ENCODE results near the gene LYSMD1. TPM values are rescaled to one million over a fixed set of nuclear protein-coding genes. Genes with fewer than 3 reads are reported as not detected.
"Not testable (repeated sequence)": the region's sequence is repeated elsewhere in the genome, so short reads cannot be mapped to it uniquely, and the experiment has no call there.

The LYSMD1 gene
- total RNA-seq, 2 experiments from 2014 or later, result 4.0 to 4.9 TPM

GRCh38 chr1:151193856-151194255 lies 28.2 kb upstream of the LYSMD1 start:
- ChIA-PET CTCF (interaction anchor here (0.8 to 1.5 kb wide), 2 partner anchors 38 to 147 kb away, joined by 3 to 4 read pairs; partner anchors contain the start of gene TNFAIP8L2), POLR2A (no interaction called here)
- H3K36me3 Mint-ChIP-seq (ENCODE audit: low read depth), result peaks cover 6% of the 10 kb centered on the region
- peaks cover 7% of the 10 kb centered on the region for H3K27me3 Mint-ChIP-seq
- no peak overlapping the region for H3K27ac Mint-ChIP-seq
- no peak overlapping the region for H3K4me3 Mint-ChIP-seq
- H3K4me1 Mint-ChIP-seq, result peaks cover 30% of the 10 kb centered on the region
- no peaks in the 10 kb centered on the region for H3K9me3 Mint-ChIP-seq
- no peak for DNase-seq

DNA sequence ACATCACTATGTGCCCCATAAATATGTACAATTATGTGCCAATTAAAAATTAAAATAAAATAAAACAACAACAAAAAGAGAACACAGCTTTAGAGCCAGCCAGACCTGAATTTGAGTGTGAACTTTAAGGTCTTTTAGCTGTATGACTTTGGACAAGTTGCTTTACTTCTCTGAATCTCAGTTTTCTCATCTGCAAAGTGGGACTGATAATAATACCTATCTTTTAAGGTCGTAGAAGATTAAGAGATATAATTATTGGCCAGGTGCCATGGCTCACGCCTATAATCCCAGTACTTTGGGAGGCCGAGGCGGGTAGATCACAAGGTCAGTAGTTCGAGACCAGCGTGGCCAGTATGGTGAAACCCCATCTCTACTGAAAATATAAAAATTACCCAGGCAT lies 27.6 kb upstream of the LYSMD1 start:
- ChIA-PET CTCF (interaction anchor here (0.7 to 1.5 kb wide), 3 partner anchors 37 to 518 kb away, joined by 3 to 4 read pairs (median 4); partner anchors contain the start of gene TNFAIP8L2), POLR2A (no interaction called here)
- Mint-ChIP-seq H3K36me3 (ENCODE audit: low read depth) (peaks cover 2% of the 10 kb centered on the region), H3K4me3 (no peak overlapping the region), H3K4me1 (peaks cover 35% of the 10 kb centered on the region), H3K9me3 (no peaks in the 10 kb centered on the region), H3K27me3 (peaks cover 7% of the 10 kb centered on the region), H3K27ac (no peak overlapping the region)
- DNase-seq, result no peak

GRCh38 chr1:151192047-151192446 lies 26.3 kb upstream of the LYSMD1 start:
- POLR2A ChIA-PET, result no interaction called here
- H3K9me3 Mint-ChIP-seq, result no peaks in the 10 kb centered on the region
- DNase-seq, result no peak
- no peak overlapping the region for H3K4me3 Mint-ChIP-seq
- CTCF ChIA-PET, result interaction anchor here (1.5 kb wide), 1 partner anchor 36 kb away, joined by 4 read pairs; the partner anchor contains the start of gene TNFAIP8L2
- peaks cover 4% of the 10 kb centered on the region for H3K36me3 Mint-ChIP-seq (ENCODE audit: low read depth)
- H3K4me1 Mint-ChIP-seq, result peaks cover 33% of the 10 kb centered on the region
- H3K27me3 Mint-ChIP-seq, result peaks cover 7% of the 10 kb centered on the region
- no peak overlapping the region for H3K27ac Mint-ChIP-seq

DNA sequence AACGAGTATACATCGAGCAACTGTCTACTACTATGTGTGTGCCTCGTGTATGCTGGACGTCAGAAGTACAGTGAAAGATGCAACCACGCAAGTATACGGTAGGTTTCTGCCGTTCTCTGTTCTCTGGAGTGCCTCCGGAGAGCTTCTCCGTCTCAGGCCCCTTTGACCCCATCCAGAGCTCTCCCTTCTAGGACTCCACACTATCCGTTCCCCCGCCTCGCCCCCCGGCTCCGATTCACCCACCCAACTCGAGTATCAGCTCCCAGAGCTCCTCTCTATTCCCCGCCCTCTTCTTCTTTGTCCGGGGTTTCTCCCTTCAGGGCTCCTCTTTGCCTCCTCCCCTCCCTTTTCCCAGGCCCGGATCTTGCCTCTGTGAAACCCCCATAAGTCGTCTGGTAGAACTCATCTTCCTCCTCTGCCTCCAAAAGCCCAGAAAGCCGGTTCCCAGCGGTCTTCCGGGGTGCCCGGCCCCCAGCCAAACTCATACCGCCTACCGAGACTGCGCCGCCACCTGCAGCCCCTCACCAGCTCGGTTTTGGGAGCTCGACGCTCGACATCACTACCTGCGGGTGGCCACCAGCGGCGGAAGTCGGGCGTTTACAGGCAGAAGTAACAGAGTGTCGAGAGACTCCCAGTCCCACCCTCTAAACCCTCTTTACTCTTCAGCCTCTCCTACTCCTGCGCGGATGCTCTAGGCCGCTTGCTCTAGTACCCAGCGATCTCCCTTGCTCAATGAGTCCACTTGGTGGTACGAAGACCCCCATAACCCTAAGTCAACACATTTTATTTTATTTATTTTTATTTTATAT lies 24.1 kb upstream of the LYSMD1 start, which contains the start of gene VPS72:
VPS72 (minus strand) TSS at position 561 of the 809 bp plus-strand sequence; CDS start at position 485, 76 bp downstream.
- peaks cover 32% of the 10 kb centered on the region for H3K4me1 Mint-ChIP-seq
- H3K4me3 Mint-ChIP-seq, result peak within 1 kb of the TSS; percentile 96

DNA sequence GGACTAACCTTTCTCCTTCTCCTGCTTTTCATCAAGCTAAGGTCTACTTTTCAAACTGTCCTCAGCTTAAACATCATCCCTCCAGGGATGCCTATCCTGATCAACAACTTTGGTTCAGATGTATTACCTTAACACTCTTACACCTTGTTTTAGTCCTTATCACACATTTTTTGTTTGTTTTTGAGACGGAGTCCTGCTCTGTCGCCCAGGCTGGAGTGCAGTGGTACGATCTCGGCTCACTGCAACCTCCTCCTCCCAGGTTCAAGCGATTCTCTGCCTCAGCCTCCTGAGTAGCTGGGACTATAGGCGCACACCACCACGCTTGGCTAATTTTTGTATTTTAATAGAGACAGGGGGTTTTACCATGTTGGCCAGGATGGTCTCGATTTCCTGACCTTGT lies 23.0 kb upstream of the LYSMD1 start:
- H3K27me3 Mint-ChIP-seq, H3K9me3 Mint-ChIP-seq, POLR2A ChIA-PET, DNase-seq: not testable (repeated sequence)
- H3K4me3 Mint-ChIP-seq, result peak overlapping the region; percentile 96
- CTCF ChIA-PET, result interaction anchor here (0.8 to 1.9 kb wide), 3 partner anchors 38 to 89 kb away, joined by 3 to 8 read pairs (median 5); no protein-coding TSS in a partner anchor
- H3K27ac Mint-ChIP-seq, result peak overlapping the region; percentile 95
- peaks cover 32% of the 10 kb centered on the region for H3K4me1 Mint-ChIP-seq
- peaks cover 21% of the 10 kb centered on the region for H3K36me3 Mint-ChIP-seq (ENCODE audit: low read depth)

More for the DNA sequence above, 24.1 kb upstream of the LYSMD1 start, which contains the start of gene VPS72:
- CTCF ChIA-PET, result interaction anchor here (0.6 to 1.4 kb wide), 8 partner anchors 10 to 158 kb away, joined by 3 to 7 read pairs (median 4); no protein-coding TSS in a partner anchor
- Mint-ChIP-seq H3K27me3 (peaks cover 7% of the 10 kb centered on the region), H3K27ac (peak within 1 kb of the TSS; percentile 95), H3K9me3 (no peaks in the 10 kb centered on the region), H3K36me3 (ENCODE audit: low read depth) (peaks cover 14% of the 10 kb centered on the region)
- POLR2A ChIA-PET, result interaction anchor here (0.6 to 1.6 kb wide), 5 partner anchors 31 to 98 kb away, joined by 3 to 8 read pairs (median 4); partner anchors contain the start of genes PSMD4 and ZNF687
- DNase-seq, result peak; percentile 90

GRCh38 chr1:151187205-151187604 lies 21.5 kb upstream of the LYSMD1 start:
- peaks cover 2% of the 10 kb centered on the region for H3K27me3 Mint-ChIP-seq
- CTCF ChIA-PET, result interaction anchor here (1.8 to 1.9 kb wide), 2 partner anchors 65 to 87 kb away, joined by 5 to 8 read pairs; no protein-coding TSS in a partner anchor
- H3K4me3 Mint-ChIP-seq, result no peak overlapping the region
- DNase-seq, result no peak
- H3K4me1 Mint-ChIP-seq, result peaks cover 32% of the 10 kb centered on the region
- peaks cover 30% of the 10 kb centered on the region for H3K36me3 Mint-ChIP-seq (ENCODE audit: low read depth)
- H3K27ac Mint-ChIP-seq, result no peak overlapping the region
- no peaks in the 10 kb centered on the region for H3K9me3 Mint-ChIP-seq
- POLR2A ChIA-PET, result no interaction called here

- no peak overlapping the region for H3K27ac Mint-ChIP-seq
- H3K27me3 Mint-ChIP-seq, result no peaks in the 10 kb centered on the region
- no peak for DNase-seq
- H3K4me3 Mint-ChIP-seq, result no peak overlapping the region
- peaks cover 47% of the 10 kb centered on the region for H3K36me3 Mint-ChIP-seq (ENCODE audit: low read depth)
- POLR2A ChIA-PET, result no interaction called here
- CTCF ChIA-PET, result no interaction called here
- H3K9me3 Mint-ChIP-seq, result no peaks in the 10 kb centered on the region
- peaks cover 19% of the 10 kb centered on the region for H3K4me1 Mint-ChIP-seq
These were observed 18.5 kb upstream of the LYSMD1 start for GRCh38 chr1:151184211-151184610.

GRCh38 chr1:151176514-151177045 lies 10.9 kb upstream of the LYSMD1 start:
- Mint-ChIP-seq H3K4me3 (no peak overlapping the region), H3K4me1 (peaks cover 2% of the 10 kb centered on the region), H3K27me3 (no peaks in the 10 kb centered on the region), H3K27ac (no peak overlapping the region), H3K36me3 (ENCODE audit: low read depth) (peaks cover 37% of the 10 kb centered on the region), H3K9me3 (no peaks in the 10 kb centered on the region)
- no peak for DNase-seq
- POLR2A ChIA-PET, result no interaction called here
- CTCF ChIA-PET, result interaction anchor here (0.9 to 1.8 kb wide), 4 partner anchors 13 to 100 kb away, joined by 3 to 5 read pairs (median 4); partner anchors contain the start of genes TNFAIP8L2 and VPS72

DNA sequence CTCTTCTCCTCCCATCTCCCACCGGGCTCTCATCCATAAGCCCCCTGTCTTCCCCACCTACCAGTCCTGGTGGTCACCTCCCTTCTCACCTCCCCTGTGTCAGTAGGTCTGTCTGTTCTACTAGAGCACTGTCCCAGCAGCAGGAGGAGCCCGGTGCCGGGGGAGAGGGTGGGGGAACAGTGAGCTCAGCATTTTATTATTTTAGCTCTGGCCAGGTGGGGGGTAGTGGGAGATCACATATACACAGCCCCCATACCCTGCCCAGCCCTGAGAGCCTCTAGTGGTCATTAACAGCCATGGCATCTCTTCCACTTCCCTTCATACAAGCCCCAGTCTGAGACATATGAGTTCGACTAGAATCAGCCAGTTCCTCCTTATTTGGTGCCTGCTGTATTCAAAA lies 10.2 kb upstream of the LYSMD1 start, which contains the start of gene TMOD4:
TMOD4 (minus strand) TSS at position 119 of the 400 bp plus-strand sequence. CDS start 1,106 bp downstream, outside the sequence.
- no peak within 1 kb of the TSS for H3K27ac Mint-ChIP-seq
- CTCF ChIA-PET, result interaction anchor here (0.9 to 1.8 kb wide), 4 partner anchors 14 to 276 kb away, joined by 3 to 5 read pairs (median 4); partner anchors contain the start of genes TNFAIP8L2 and VPS72
- no peaks in the 10 kb centered on the region for H3K27me3 Mint-ChIP-seq
- H3K36me3 Mint-ChIP-seq (ENCODE audit: low read depth), result peaks cover 34% of the 10 kb centered on the region
- POLR2A ChIA-PET, result no interaction called here
- no peak within 1 kb of the TSS for H3K4me3 Mint-ChIP-seq
- no peak for DNase-seq
- H3K9me3 Mint-ChIP-seq, result no peaks in the 10 kb centered on the region
- peaks cover 2% of the 10 kb centered on the region for H3K4me1 Mint-ChIP-seq

- ChIA-PET POLR2A (no interaction called here), CTCF (interaction anchor here (0.9 to 1.8 kb wide), 4 partner anchors 19 to 275 kb away, joined by 3 to 5 read pairs (median 4); partner anchors contain the start of gene TNFAIP8L2)
- Mint-ChIP-seq H3K27me3 (no peaks in the 10 kb centered on the region), H3K36me3 (ENCODE audit: low read depth) (peaks cover 36% of the 10 kb centered on the region), H3K4me3 (no peak overlapping the region), H3K9me3 (no peaks in the 10 kb centered on the region), H3K27ac (no peak overlapping the region), H3K4me1 (no peaks in the 10 kb centered on the region)
- DNase-seq, result no peak
These were observed 9.5 kb upstream of the LYSMD1 start for GRCh38 chr1:151175041-151175741.

DNA sequence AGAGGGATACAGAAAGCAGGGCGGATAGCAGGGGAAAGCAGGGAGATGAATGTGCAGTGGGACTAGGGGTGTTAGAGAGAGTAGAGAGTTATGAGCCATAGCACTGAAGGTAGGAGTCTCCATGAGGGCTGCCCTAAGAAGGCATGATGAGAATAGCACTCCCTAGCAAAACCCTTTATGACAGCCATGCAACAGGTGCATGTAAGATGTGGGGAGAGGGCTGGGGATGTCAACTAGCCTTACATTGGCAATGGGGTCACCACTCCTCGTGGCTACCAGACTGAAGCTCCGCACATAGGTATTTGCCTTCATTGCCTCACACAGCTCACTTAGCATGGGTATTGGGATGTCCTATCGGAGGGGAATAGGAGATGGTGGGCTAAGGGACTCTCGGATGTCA lies 5.5 kb upstream of the LYSMD1 start:
- H3K4me3 Mint-ChIP-seq, result no peak overlapping the region
- peaks cover 38% of the 10 kb centered on the region for H3K36me3 Mint-ChIP-seq (ENCODE audit: low read depth)
- ChIA-PET POLR2A (no interaction called here), CTCF (interaction anchor here (0.6 to 2.1 kb wide), 6 partner anchors 9 to 939 kb away, joined by 3 to 6 read pairs (median 3); partner anchors contain the start of gene TNFAIP8L2)
- H3K27ac Mint-ChIP-seq, result no peak overlapping the region
- H3K4me1 Mint-ChIP-seq, result peaks cover 18% of the 10 kb centered on the region
- DNase-seq, result no peak
- no peaks in the 10 kb centered on the region for H3K9me3 Mint-ChIP-seq
- H3K27me3 Mint-ChIP-seq, result no peaks in the 10 kb centered on the region

DNA sequence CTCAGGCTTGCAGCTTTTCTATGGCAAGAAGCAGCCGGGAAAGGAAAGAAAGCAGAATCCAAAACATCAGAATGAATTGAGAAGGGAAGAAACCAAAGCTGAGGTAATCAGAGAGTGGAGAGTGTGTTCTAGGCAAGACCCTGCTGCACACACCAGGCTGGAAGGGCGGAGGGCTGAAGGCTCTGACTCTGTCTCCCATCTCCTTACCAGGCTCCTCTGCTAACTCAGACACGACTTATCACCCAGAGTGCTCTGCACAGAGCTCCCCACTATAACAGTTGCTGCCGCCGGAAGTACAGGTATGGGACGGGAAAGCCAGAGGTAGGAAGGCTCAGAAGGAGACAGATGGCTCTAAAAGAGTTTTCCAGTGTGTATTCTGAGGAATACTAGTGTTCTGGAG lies 1.4 kb upstream of the LYSMD1 start:
- peaks cover 51% of the 10 kb centered on the region for H3K4me1 Mint-ChIP-seq
- H3K36me3 Mint-ChIP-seq (ENCODE audit: low read depth), result peaks cover 60% of the 10 kb centered on the region
- peak overlapping the region; percentile 92 for H3K27ac Mint-ChIP-seq
- CTCF ChIA-PET, result interaction anchor here (0.7 to 3.4 kb wide), 4 partner anchors 9 to 102 kb away, joined by 3 to 13 read pairs (median 4); partner anchors contain the start of gene TNFAIP8L2
- H3K4me3 Mint-ChIP-seq, result peak overlapping the region; percentile 93
- POLR2A ChIA-PET, result interaction anchor here (0.9 kb wide), 1 partner anchor 11 kb away, joined by 3 read pairs; the partner anchor contains the start of gene TNFAIP8L2
- no peaks in the 10 kb centered on the region for H3K27me3 Mint-ChIP-seq
- no peaks in the 10 kb centered on the region for H3K9me3 Mint-ChIP-seq
- no peak for DNase-seq

All from activated CD4-positive, alpha-beta T cell treated with anti-CD3 and anti-CD28 coated beads, Interleukin-2, amount 10 ng/mL, durations not matched to agents 7 days and 5 days (primary cell).